GM12878 (cell line): Measurements from ENCODE around the gene KLHL20. TPM values are rescaled to one million over a fixed set of nuclear protein-coding genes. Genes with fewer than 3 reads are reported as not detected.

Experiments
- ATAC-seq: fragments of 200-7000 bp; cut with Tn5 transposase; 3 replicates; pipeline ENCODE4 v1.9.1; 2020; ENCODE audit warnings: mild to moderate bottlenecking, moderate library complexity
- BruUV-seq: library from RNA; stranded (reverse); fragments of 400-500 nt; replicated peaks from 2 replicates; lab custom pipeline; 2021; lab: Mats Ljungman, UMichigan
- CTCF ChIA-PET: fragments of 300-600 bp; sonication (Branson Sonifier 250); formaldehyde crosslinking; extraction: SDS; loops from one replicate; lab custom pipeline; 2021; ENCODE audit warnings: inconsistent platforms; lab: Yijun Ruan, JAX
- POLR2A ChIA-PET: fragments of 350-600 bp; formaldehyde crosslinking; extraction: SDS; loops from one replicate; lab custom pipeline; 2021; ENCODE audit warnings: inconsistent platforms; lab: Charles Lee
- RAD21 ChIA-PET: fragments of 300-600 bp; sonication (Branson Sonifier 250); formaldehyde crosslinking; loops from one replicate; lab custom pipeline; 2023; ENCODE audit warnings: antibody characterized with exemption; ENCODE audit not compliant: unreplicated experiment; lab: Charles Lee
- SMC1A ChIA-PET: fragments of 300-600 bp; sonication (Branson Sonifier 250); formaldehyde crosslinking; loops from one replicate; lab custom pipeline; 2023; ENCODE audit not compliant: unreplicated experiment, uncharacterized antibody; lab: Charles Lee
- DNase-seq: peaks from one replicate; pipeline ENCODE4 v3.0.0-alpha.2; 2011; ENCODE audit warnings: low read depth, low spot score
- FAIRE-seq: peaks from 3 replicates; lab custom pipeline; 2011; peaks lifted over from hg19 to GRCh38; lab: Jason Lieb, UNC
- H2AFZ ChIP-seq: 2 replicates; pipeline ENCODE4 v1.6.0; 2011; ENCODE audit warnings: low read depth, low read length, control low read depth; ENCODE audit not compliant: control insufficient read depth
- H3K27ac ChIP-seq: 2 replicates; pipeline ENCODE4 v1.5.1; 2011; ENCODE audit warnings: control low read depth; ENCODE audit not compliant: control insufficient read depth, insufficient read depth
- H3K27me3 ChIP-seq, 2 experiments: replicated peaks in 1 of 2; 2 replicates each; pipeline versions ENCODE4 v1.6.0 to v1.6.1; 2011; ENCODE audit warnings: low read length in 1 of 2; ENCODE audit not compliant: control insufficient read depth in 2 of 2, insufficient read depth in 2 of 2
- H3K36me3 ChIP-seq, 2 experiments: 2 replicates each; pipeline ENCODE4 v1.5.1; 2011; ENCODE audit warnings: low read length in 1 of 2; ENCODE audit not compliant: control insufficient read depth in 2 of 2, insufficient read depth in 2 of 2
- H3K4me1 ChIP-seq: 2 replicates; pipeline ENCODE4 v1.6.1; 2011; ENCODE audit warnings: mild to moderate bottlenecking, low read length, moderate library complexity, mixed read lengths; ENCODE audit not compliant: control insufficient read depth, insufficient read depth
- H3K4me2 ChIP-seq: 2 replicates; pipeline ENCODE4 v1.6.0; 2011; ENCODE audit warnings: control low read depth; ENCODE audit not compliant: control insufficient read depth, insufficient read depth
- H3K4me3 ChIP-seq: fragments of 200-600 bp; sonication (generic); 2 replicates; pipeline ENCODE4 v1.5.1; 2016
- H3K79me2 ChIP-seq: 2 replicates; pipeline ENCODE4 v1.6.0; 2011; ENCODE audit warnings: low read length; ENCODE audit not compliant: control insufficient read depth, insufficient read depth
- H3K9ac ChIP-seq: 2 replicates; pipeline ENCODE4 v1.8.0; 2011; ENCODE audit warnings: low read length, control low read depth, mixed read lengths; ENCODE audit not compliant: control insufficient read depth, insufficient read depth
- H3K9me3 ChIP-seq: replicated peaks from 3 replicates; pipeline ENCODE4 v1.5.1; 2011; ENCODE audit warnings: mild to moderate bottlenecking, low read length; ENCODE audit not compliant: control insufficient read depth, insufficient read depth
- H4K20me1 ChIP-seq: 2 replicates; pipeline ENCODE4 v1.6.0; 2011; ENCODE audit not compliant: control insufficient read depth, insufficient read depth
- CBFB ChIP-seq: IDR thresholded peaks from 2 replicates; pipeline ENCODE4 v1.6.1; 2016; ENCODE audit warnings: antibody characterized with exemption, low read depth
- CHD2 ChIP-seq: IDR thresholded peaks from 2 replicates; pipeline ENCODE4 v1.6.1; 2011; ENCODE audit warnings: low read depth, low read length, improper control_type of control experiment, borderline replicate concordance
- EZH2 ChIP-seq: IDR thresholded peaks from 2 replicates; pipeline ENCODE4 v1.6.1; 2012; ENCODE audit warnings: low read depth, mild to moderate bottlenecking, control low read depth, inconsistent platforms, low read length, borderline replicate concordance; ENCODE audit not compliant: control insufficient read depth
- GATAD2B ChIP-seq: fragments of 450-650 bp; conservative IDR thresholded peaks from 2 replicates; pipeline ENCODE4 v1.6.1; 2017; ENCODE audit warnings: low read depth, mild to moderate bottlenecking, moderate library complexity
- MTA2 ChIP-seq: fragments of 450-650 bp; IDR thresholded peaks from 2 replicates; pipeline ENCODE4 v1.6.1; 2016; ENCODE audit warnings: low read depth, mild to moderate bottlenecking, moderate library complexity
- TCF3 ChIP-seq: IDR thresholded peaks from 2 replicates; pipeline ENCODE4 v1.6.1; 2012; ENCODE audit warnings: low read depth, mild to moderate bottlenecking, low read length, borderline replicate concordance; ENCODE audit not compliant: insufficient read depth
- WRNIP1 ChIP-seq: IDR thresholded peaks from 2 replicates; pipeline ENCODE4 v1.6.1; 2011; ENCODE audit warnings: low read depth, low read length, improper control_type of control experiment, borderline replicate concordance
- ZBTB4 ChIP-seq: fragments of 450-650 bp; formaldehyde crosslinking; IDR thresholded peaks from 2 replicates; pipeline ENCODE4 v1.4.0; 2022; ENCODE audit warnings: mild to moderate bottlenecking, moderate library complexity
- ZNF687 ChIP-seq: fragments of 450-650 bp; IDR thresholded peaks from 2 replicates; pipeline ENCODE4 v1.6.1; 2017; ENCODE audit warnings: mild to moderate bottlenecking, moderate library complexity
- WGBS: methylation state at CpG from one replicate; pipeline ENCODE4 v1.1.6; 2016; ENCODE audit warnings: low lambda C conversion rate; ENCODE audit not compliant: insufficient replicate concordance, insufficient coverage; ENCODE audit errors: missing lambda C conversion rate; 5-methylcytosine and 5-hydroxymethylcytosine counted together
- in situ Hi-C: fragments of 300-500 bp; cut with MboI; formaldehyde crosslinking; loops from 9 replicates; pipeline ENCODE4 v1.14.3; 2018; ENCODE audit warnings: mixed read lengths
- intact Hi-C: fragments of 100-400 bp; cut with micrococcal nuclease; formaldehyde crosslinking; loops from one replicate; pipeline ENCODE4 v1.14.2; 2022; ENCODE audit not compliant: unreplicated experiment
- polyA plus RNA-seq, 11 experiments: library from polyadenylated mRNA; depleted of rRNA in 4 of 11; unstranded in 6 of 11; stranded (reverse) in 5 of 11; fragments of >200 nt; fragmentation: Nextera tagmentation in 4 of 11; fragmentation: Illumina TruSeq in 1 of 11; extraction: Ambion mirVana in 4 of 11; extraction: Trizol in 1 of 11; gene quantifications; 1 replicate in 1 of 11; 2 replicates in 10 of 11; pipeline versions ENCODE4 v1.2.1 to v1.2.3, GENCODE V29; 2011 to 2016; ENCODE audit warnings: inconsistent platforms in 2 of 11, missing spikeins in 2 of 11, low read depth in 1 of 11
- total RNA-seq, 4 experiments: library from RNA; depleted of rRNA in 3 of 4; stranded (reverse); fragments of >200 nt in 3 of 4; fragmentation: Illumina TruSeq in 1 of 4; extraction: Trizol in 1 of 4; gene quantifications; 2 replicates each; pipeline versions ENCODE4 v1.2.1 to v1.2.3, GENCODE V29; 2013 to 2021

The KLHL20 gene
- total and polyA plus RNA-seq, 10 of the 15 experiments (the other 5 are each of a cell fraction or from before 2014, with no cell fraction given), result 3.8 to 14.0 (median 10.0) TPM

- intact Hi-C loops (no loop called here), in situ Hi-C loops (no loop called here)
- DNase-seq (no peak), FAIRE-seq (no peak), ATAC-seq (no peak)
- ChIA-PET RAD21 (no interaction called here), CTCF (no interaction called here), SMC1A (no interaction called here), POLR2A (interaction anchor here (0.7 kb wide), 1 partner anchor 26 kb away, joined by 6 read pairs; no protein-coding TSS in a partner anchor)
- BruUV-seq, result TSS peak; percentile 30
- Histone ChIP-seq H2AFZ (no peak overlapping the region), H4K20me1 (no peaks in the 10 kb centered on the region), H3K36me3 (peaks cover 2 to 12% of the 10 kb centered on the region in 2 experiments), H3K9me3 (no peaks in the 10 kb centered on the region; the same call in 2 of the 3 replicates), H3K79me2 (no peaks in the 10 kb centered on the region), H3K4me1 (no peaks in the 10 kb centered on the region), H3K4me2 (no peak overlapping the region), H3K27ac (no peak overlapping the region), H3K4me3 (no peak overlapping the region), H3K9ac (no peak overlapping the region)
- TF ChIP-seq WRNIP1, result no peak
- TF ChIP-seq, all 136 proteins: peak for 0
- no peaks in the 10 kb centered on the region for H3K27me3 ChIP-seq
These were observed 39.0 kb downstream of the KLHL20 start for GRCh38 chr1:173753830-173754229.

GRCh38 chr1:173757666-173758065 lies 42.9 kb downstream of the KLHL20 start:
- Histone ChIP-seq H3K4me2 (no peak overlapping the region), H3K27ac (no peak overlapping the region), H3K79me2 (no peaks in the 10 kb centered on the region), H3K27me3 (no peaks in the 10 kb centered on the region), H3K4me1 (no peaks in the 10 kb centered on the region), H3K36me3 (peaks cover 4 to 12% of the 10 kb centered on the region in 2 experiments), H3K9ac (no peak overlapping the region), H3K9me3 (no peaks in the 10 kb centered on the region; the same call in 1 of the 3 replicates), H3K4me3 (no peak overlapping the region), H2AFZ (no peak overlapping the region), H4K20me1 (no peaks in the 10 kb centered on the region)
- ChIA-PET RAD21 (no interaction called here), CTCF (interaction anchor here (1.5 kb wide), 1 partner anchor 9 kb away, joined by 3 read pairs; no protein-coding TSS in a partner anchor), SMC1A (no interaction called here), POLR2A (no interaction called here)
- WGBS, result 95% methylated on average over 4 of the region's 4 CpGs
- intact Hi-C loops (no loop called here), in situ Hi-C loops (no loop called here)
- BruUV-seq, result no TSS peak
- no peak for ATAC-seq
- DNase-seq, result no peak
- no peak for FAIRE-seq
- TF ChIP-seq CHD2 (no peak), ZNF687 (no peak), EZH2 (no peak), TCF3 (no peak), CBFB (no peak), MTA2 (no peak), GATAD2B (no peak), ZBTB4 (CRISPR knock-in tag) (no peak)
